Measurements from ENCODE around the gene BLOC1S2. TPM values are rescaled to one million over a fixed set of nuclear protein-coding genes. Genes with fewer than 3 reads are reported as not detected.
"Not testable (repeated sequence)": the region's sequence is repeated elsewhere in the genome, so short reads cannot be mapped to it uniquely, and the experiment has no call there.

Gene BLOC1S2
- 31.3 TPM for total RNA-seq

GRCh38 chr10:100286051-100287033 lies at the start of gene BLOC1S2:
Gene BLOC1S2, minus strand, starts transcription at chr10:100286680. Its CDS starts 21 bp downstream, at chr10:100286659.
- intact Hi-C loops (cut with DNase I): no loop called here
- peak; percentile 99 for ATAC-seq
- DNase-seq (ENCODE audit: low spot score): peak; percentile 93

- intact Hi-C loops (cut with DNase I): loop anchor here (10.0 kb wide), 1 partner anchor 190 kb away; the partner anchor contains the start of gene NDUFB8
- ATAC-seq (no peak), DNase-seq (ENCODE audit: low spot score) (no peak)
Observed at GRCh38 chr10:100334762-100335161, 48.3 kb upstream of the BLOC1S2 start.

- ATAC-seq (no peak), DNase-seq (ENCODE audit: low spot score) (no peak)
- intact Hi-C loops (cut with DNase I): loop anchor here (10.0 kb wide), 1 partner anchor 191 kb away; the partner anchor contains the start of gene NDUFB8
Observed at GRCh38 chr10:100333661-100334440, 47.4 kb upstream of the BLOC1S2 start.

GRCh38 chr10:100333106-100333505 lies 46.6 kb upstream of the BLOC1S2 start:
- intact Hi-C loops (cut with DNase I): loop anchor here (10.0 kb wide), 1 partner anchor 192 kb away; the partner anchor contains the start of gene NDUFB8
- DNase-seq (ENCODE audit: low spot score): no peak
- ATAC-seq: no peak

GRCh38 chr10:100330079-100330478 lies 43.6 kb upstream of the BLOC1S2 start, which contains the start of gene PKD2L1:
Gene PKD2L1, minus strand, starts transcription at chr10:100330228. Its CDS starts 125 bp downstream, at chr10:100330103.
- DNase-seq (ENCODE audit: low spot score): no peak
- ATAC-seq: no peak
- intact Hi-C loops (cut with DNase I): loop anchor here (10.0 kb wide), 1 partner anchor 195 kb away; the partner anchor contains the start of gene NDUFB8

GRCh38 chr10:100328198-100328597 lies 41.7 kb upstream of the BLOC1S2 start:
- ATAC-seq: no peak
- DNase-seq (ENCODE audit: low spot score): no peak
- intact Hi-C loops (cut with DNase I): no loop called here

- no peak for ATAC-seq
- intact Hi-C loops (cut with DNase I): no loop called here
Observed at GRCh38 chr10:100327718-100328009, 41.2 kb upstream of the BLOC1S2 start.

GRCh38 chr10:100327007-100327717 lies 40.7 kb upstream of the BLOC1S2 start:
- no peak for DNase-seq (ENCODE audit: low spot score)
- intact Hi-C loops (cut with DNase I): no loop called here
- ATAC-seq: peak; percentile 51

More at GRCh38 chr10:100327718-100328009, 41.2 kb upstream of the BLOC1S2 start:
- no peak for DNase-seq (ENCODE audit: low spot score)

- intact Hi-C loops (cut with DNase I): no loop called here
- ATAC-seq: no peak
Observed at GRCh38 chr10:100325158-100325557, 38.7 kb upstream of the BLOC1S2 start.

GRCh38 chr10:100319707-100320402 lies 33.4 kb upstream of the BLOC1S2 start:
- ATAC-seq (no peak), DNase-seq (ENCODE audit: low spot score) (no peak)
- intact Hi-C loops (cut with DNase I): no loop called here

More at GRCh38 chr10:100325158-100325557, 38.7 kb upstream of the BLOC1S2 start:
- no peak for DNase-seq (ENCODE audit: low spot score)

GRCh38 chr10:100318207-100318606 lies 31.7 kb upstream of the BLOC1S2 start:
- intact Hi-C loops (cut with DNase I): no loop called here
- DNase-seq (ENCODE audit: low spot score): no peak
- no peak for ATAC-seq

- DNase-seq (ENCODE audit: low spot score): no peak
- peak; percentile 44 for ATAC-seq
- intact Hi-C loops (cut with DNase I): no loop called here
Observed at GRCh38 chr10:100315615-100316014, 29.1 kb upstream of the BLOC1S2 start.

GRCh38 chr10:100311298-100311697 lies 24.8 kb upstream of the BLOC1S2 start:
- intact Hi-C loops (cut with DNase I): no loop called here
- DNase-seq (ENCODE audit: low spot score): no peak
- no peak for ATAC-seq

GRCh38 chr10:100307684-100308083 lies 21.2 kb upstream of the BLOC1S2 start:
- no peak for ATAC-seq
- DNase-seq (ENCODE audit: low spot score): no peak
- intact Hi-C loops (cut with DNase I): no loop called here

- DNase-seq (ENCODE audit: low spot score) (no peak), ATAC-seq (no peak)
- intact Hi-C loops (cut with DNase I): no loop called here
Observed at GRCh38 chr10:100306861-100307260, 20.4 kb upstream of the BLOC1S2 start.

GRCh38 chr10:100304414-100304813 lies 17.9 kb upstream of the BLOC1S2 start:
- intact Hi-C loops (cut with DNase I): no loop called here
- no peak for DNase-seq (ENCODE audit: low spot score)
- ATAC-seq: no peak

GRCh38 chr10:100303724-100304319 lies 17.3 kb upstream of the BLOC1S2 start:
- intact Hi-C loops (cut with DNase I): no loop called here
- no peak for DNase-seq (ENCODE audit: low spot score)
- ATAC-seq: no peak

GRCh38 chr10:100301123-100301522 lies 14.6 kb upstream of the BLOC1S2 start:
- intact Hi-C loops (cut with DNase I); DNase-seq (ENCODE audit: low spot score); ATAC-seq: not testable (repeated sequence)

All from sciatic nerve (tissue), 2 donors.